Activated T-cell treated with anti-CD3 and anti-CD28 coated beads for 4 hours (primary cell): ENCODE data around the gene CAPN5.

ENCODE experiments used
- DNase-seq: peaks from one replicate; pipeline ENCODE4 v3.0.0-alpha.2; 2020

CAPN5 gene

DNA sequence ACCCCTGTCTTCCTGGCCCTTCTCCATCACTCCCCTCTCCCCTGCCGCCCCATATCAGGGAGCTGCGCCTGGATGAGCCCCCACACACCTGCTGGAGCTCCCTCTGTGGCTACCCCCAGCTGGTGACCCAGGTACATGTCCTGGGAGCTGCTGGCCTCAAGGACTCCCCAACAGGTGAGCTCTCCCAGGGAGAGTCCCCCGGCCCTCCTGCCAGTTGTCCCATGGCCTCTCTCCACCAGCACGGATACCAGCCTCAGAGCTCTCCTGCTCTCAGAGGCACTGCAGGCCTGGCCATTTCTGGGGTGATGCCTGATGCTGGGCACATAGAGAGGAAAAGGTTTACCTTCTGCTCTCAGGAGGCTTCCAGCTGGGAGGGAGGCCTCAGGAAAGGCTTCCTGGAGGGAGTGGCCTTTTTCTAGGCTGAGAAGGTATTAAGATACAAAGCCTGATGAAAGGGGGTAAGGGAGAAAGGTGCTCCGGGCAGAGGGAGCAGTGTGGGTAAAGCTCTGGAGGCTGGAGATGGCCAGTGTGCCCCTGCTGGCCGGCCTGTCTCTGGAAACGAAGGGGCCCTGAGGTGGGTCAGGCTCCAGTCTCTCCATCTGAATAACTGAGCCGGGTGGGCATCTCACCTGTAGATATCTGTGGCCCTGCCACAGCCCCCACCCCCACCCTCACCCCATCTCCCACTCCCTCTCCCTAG, 55.3 kb downstream of the CAPN5 start:
- DNase-seq = no peak

DNA sequence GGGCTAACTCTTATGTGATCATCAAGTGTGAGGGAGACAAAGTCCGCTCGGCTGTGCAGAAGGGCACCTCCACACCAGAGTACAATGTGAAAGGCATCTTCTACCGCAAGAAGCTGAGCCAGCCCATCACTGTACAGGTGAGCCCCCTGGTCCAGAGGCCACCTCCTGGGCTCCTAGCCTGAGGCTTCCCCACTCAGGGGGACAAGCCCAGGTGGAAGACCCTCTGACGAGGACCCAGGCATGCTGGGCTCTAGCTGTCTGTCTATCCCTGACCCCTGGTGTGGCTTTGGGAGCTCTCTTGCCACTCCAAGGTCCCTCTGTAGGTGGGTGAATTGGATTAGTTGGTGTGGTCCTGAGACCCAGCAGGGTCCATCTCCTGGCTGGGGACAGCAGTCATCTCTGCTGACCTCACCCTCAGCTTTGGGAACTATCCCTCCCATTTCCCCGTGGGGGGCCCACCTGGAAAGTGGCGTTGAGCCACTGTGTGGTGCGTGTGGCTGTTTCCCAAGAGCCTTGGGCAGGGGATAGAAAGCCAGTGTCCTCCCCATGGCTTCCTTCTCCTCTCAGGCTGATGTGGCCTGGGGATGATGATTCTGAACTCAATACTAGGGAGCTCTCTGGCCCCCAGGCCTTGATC, 55.9 kb downstream of the CAPN5 start:
- DNase-seq = no peak

DNA sequence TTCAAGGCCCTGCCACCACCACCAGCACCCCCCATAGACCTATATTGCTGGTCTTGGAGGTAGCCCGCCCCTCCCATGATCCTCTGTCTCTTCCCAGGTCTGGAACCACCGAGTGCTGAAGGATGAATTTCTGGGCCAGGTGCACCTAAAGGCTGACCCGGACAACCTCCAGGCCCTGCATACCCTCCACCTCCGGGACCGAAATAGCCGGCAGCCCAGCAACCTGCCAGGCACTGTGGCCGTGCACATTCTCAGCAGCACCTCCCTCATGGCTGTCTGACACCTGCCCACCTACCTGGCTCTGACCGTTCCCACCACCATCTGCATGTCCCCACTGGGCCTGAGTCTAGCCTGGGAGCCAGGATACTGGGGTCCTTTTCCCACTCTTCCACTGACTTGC, 56.8 kb downstream of the CAPN5 start:
- no peak for DNase-seq

DNA sequence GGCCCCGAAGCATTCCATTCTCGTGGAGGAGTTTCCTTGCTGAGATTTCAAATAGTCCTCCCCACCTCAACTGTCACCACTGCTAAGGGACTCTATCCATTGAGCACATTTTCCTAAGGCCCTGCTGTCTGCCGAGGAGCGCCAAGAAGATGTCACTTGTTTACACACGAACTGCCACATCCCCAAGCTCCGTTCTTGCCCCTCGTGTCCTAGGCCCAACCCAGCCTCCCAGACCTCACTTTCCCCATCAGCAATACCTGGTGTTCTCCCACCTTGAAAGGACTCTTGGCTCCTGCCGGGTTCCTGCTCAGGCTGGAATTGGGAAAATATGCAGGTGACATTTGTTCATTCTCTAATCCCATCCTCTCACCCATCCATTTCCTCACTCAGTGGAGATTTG, 57.3 kb downstream of the CAPN5 start:
- no peak for DNase-seq

DNA sequence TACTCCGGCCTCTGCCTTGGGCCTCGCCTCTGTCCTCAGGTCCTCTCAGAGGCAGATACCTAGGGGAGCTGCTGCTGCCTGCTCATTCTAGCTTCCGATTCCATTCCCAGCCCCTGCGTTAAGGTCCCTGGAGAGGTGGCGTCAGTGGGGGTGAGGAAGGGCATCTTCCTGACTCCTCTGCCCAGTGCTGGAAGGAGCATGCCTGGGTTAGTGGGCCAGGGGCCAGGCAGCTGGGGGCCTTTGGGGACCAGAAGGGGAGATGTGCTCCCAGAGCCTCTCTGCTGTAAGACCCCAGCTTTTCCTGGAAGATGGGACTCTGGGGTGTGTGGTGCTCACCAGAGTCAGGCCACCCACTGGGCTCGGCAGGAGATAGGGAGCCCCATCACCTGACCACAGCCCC, 57.7 kb downstream of the CAPN5 start:
- DNase-seq = no peak

DNA sequence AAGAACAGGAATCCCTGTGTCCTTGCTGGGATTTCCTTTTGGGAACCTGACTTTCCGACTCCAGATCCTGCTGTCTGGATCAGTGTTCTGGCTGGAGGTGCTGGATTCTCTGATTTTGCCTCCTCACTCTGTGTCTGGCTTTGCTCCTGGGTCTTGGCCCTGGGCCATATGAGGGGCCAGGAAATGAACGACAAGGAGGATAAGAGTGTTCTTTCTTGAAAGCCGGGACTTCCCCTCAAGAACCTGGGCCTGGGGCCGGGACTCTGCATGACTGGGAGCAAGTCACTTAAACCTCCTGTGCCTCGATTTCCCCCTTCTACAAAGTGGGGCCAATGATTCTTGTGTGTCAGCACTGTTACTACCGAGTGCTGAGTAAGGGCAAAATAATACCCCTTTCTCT, 58.4 kb downstream of the CAPN5 start:
- no peak for DNase-seq

DNA sequence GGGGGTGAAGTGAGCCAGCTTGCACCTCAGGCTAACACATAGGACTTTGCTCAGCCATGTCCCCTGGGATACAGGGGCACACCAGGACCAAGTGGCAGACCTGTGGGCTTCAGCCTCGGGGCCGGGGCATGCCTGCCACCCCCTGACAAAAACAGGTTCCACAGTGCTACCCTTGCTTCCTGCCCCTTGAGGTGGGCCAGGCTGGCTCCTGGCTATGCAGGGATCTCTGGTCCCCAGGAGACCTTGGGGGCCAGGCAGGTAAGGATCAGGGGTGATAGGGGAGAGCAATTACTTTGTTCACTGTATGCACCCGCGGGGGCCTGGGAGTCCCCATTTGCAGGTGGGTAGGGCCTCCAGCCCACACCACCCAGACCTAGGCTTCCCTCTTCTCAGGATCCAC, 58.9 kb downstream of the CAPN5 start:
- DNase-seq = no peak

DNA sequence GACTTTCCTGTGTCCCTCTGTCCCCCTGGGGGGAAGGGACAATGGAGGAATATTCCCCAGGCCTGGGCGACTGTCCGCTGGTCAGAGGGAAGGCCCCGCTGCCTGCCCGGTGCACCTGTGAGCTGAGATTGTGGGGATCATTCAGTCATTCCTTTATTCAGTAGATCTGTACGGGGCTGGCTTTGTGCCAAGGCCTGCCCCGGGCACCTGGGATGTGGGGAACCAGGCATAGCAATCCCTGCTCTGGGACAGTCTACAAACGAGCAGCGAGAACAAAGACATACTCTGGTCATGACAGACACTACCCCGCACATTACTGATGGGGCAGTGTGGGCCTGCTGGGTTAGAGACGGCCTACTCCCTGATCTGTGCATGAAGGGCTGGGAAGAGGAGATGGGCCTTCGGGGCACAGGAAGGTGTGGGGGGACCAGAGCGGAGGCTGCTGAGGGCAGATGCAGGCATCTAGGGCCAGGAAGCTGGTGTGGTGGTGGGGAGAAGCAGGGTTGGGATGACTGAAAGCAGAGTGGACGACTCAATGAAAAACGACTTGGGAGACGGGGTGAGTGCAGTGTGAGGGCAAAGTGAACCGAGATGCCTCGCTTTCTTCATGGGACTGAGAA, 59.5 kb downstream of the CAPN5 start:
- no peak for DNase-seq

DNA sequence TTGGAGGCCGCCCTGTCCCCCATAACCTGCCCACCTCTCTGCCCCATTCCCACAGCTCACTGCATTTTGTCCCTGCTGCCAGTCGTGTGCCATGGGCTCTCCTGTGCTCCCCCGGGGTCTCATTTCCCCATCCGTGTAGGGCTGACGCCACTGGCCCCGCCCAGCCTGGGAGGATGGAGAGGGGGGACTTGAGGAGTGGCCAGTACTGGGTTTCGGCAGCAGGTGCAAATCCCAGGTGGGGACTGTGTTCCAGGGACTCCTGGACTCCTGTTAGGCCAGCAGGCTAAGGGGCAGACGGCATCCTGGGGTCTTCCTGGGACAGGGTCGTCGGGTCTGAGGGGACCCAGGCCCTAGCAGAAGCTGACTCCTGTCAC, 60.1 kb downstream of the CAPN5 start:
- no peak for DNase-seq

DNA sequence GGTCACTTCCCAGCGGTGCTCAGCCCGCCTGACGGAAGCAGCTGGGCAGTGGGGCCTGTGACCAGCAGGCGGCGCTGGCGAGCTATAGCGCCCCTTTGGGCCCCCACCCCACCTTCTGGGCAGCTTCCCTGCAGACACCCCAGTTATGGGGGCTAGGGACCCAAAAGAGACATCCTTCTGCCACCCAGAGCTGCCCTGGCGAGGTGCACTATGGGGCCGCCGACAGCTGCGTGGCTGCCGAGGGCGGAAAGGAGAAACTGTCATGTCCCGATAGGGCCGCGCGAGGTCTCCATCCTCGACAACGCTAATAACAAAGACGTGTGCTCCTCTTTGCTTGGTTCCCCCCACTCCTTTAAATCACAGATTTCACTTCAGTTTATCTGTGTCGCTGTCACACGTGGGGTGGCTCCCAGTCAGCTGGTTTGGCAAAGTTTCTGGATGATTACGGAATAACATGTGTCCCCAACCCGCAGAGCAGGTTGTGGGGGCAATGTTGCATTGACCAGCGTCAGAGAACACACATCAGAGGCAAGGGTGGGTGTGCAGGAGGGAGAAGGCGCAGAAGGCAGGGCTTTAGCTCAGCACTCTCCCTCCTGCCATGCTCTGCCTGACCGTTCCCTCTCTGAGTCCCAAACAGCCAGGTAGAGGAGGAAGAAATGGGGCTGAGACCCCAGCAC, 60.6 kb downstream of the CAPN5 start:
- peak; percentile 44 for DNase-seq

DNA sequence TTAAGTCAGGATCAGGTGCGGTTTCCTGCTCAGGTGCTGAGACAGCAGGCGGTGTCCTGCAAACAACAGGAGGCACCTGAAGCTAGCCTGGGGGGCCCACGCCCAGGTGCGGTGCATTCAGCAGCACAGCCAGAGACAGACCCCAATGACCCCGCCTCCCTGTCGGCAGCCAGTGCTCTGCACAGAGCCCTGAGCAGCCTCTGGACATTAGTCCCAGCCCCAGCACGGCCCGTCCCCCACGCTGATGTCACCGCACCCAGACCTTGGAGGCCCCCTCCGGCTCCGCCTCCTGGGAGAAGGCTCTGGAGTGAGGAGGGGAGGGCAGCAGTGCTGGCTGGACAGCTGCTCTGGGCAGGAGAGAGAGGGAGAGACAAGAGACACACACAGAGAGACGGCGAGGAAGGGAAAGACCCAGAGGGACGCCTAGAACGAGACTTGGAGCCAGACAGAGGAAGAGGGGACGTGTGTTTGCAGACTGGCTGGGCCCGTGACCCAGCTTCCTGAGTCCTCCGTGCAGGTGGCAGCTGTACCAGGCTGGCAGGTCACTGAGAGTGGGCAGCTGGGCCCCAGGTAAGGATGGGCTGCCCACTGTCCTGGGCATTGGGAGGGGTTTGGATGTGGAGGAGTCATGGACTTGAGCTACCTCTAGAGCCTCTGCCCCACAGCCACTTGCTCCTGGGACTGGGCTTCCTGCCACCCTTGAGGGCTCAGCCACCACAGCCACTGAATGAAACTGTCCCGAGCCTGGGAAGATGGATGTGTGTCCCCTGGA, 61.3 kb downstream of the CAPN5 start, which contains the start of gene MYO7A:
TSS of gene MYO7A (plus strand) at position 327 of the 772 bp plus-strand sequence. CDS start 2,389 bp downstream, outside the sequence.
- DNase-seq = no peak

DNA sequence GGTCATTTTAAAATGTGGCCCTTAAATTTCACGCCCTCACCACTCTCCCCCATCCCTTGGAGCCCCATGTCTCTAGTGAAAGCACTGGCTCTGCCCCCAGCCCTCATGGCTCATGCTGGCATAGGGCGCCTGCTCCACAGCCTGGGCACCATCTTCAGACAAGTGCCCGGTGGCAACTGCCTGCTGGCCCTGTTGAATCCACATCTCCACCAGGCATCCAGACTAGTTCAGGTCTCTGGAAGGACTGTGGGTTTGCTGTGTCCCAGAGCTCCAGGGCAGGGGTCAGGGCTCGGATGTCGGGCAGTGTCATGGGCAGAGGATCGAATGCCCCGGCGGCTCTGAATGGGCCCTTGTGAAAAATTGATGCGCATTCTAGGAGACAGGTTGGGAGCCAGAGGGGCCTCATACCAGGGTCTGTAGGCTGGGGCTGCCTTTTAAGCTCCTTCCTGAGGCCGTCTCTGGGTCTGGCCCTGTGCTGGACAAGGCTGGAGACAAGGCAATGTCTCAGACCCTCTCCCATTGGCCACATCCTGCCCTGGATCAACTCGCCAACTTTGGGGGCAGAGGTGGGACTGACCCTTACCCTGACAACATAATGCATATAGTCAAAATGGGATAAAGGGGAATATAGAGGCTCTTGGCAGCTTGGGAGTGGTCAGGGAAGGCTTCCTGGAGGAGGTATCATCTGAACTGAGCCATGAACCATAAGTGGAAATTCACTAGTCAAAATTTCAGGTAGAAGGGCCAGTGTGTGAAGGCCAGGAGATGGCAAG, 62.5 kb downstream of the CAPN5 start:
- DNase-seq = no peak

DNA sequence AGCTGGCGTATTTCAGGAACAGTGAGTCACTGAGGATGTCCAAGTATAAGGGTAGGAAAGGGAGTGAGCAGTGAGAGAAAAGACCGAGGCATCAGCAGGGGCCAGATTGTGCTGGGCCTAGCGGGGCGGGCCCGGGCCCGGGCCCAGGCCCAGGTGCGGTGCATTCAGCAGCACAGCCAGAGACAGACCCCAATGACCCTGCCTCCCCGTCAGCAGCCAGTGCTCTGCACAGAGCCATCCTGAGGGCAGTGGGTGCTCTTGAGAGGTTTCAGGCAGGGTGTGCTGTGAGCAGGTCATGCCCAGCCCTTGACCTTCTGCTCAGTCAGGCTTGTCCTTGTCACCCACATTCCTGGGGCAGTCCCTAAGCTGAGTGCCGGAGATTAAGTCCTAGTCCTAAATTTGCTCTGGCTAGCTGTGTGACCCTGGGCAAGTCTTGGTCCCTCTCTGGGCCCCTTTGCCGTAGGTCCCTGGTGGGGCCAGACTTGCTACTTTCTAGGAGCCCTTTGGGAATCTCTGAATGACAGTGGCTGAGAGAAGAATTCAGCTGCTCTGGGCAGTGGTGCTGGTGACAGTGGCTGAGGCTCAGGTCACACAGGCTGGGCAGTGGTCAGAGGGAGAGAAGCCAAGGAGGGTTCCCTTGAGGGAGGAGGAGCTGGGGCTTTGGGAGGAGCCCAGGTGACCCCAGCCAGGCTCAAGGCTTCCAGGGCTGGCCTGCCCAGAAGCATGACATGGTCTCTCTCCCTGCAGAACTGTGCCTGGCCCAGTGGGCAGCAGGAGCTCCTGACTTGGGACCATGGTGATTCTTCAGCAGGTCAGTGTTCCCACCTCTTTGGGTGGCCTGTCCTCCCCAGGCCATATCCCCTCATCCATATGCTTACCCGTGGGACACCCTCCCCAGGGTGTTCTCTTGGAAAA, 63.3 kb downstream of the CAPN5 start:
- DNase-seq = no peak

DNA sequence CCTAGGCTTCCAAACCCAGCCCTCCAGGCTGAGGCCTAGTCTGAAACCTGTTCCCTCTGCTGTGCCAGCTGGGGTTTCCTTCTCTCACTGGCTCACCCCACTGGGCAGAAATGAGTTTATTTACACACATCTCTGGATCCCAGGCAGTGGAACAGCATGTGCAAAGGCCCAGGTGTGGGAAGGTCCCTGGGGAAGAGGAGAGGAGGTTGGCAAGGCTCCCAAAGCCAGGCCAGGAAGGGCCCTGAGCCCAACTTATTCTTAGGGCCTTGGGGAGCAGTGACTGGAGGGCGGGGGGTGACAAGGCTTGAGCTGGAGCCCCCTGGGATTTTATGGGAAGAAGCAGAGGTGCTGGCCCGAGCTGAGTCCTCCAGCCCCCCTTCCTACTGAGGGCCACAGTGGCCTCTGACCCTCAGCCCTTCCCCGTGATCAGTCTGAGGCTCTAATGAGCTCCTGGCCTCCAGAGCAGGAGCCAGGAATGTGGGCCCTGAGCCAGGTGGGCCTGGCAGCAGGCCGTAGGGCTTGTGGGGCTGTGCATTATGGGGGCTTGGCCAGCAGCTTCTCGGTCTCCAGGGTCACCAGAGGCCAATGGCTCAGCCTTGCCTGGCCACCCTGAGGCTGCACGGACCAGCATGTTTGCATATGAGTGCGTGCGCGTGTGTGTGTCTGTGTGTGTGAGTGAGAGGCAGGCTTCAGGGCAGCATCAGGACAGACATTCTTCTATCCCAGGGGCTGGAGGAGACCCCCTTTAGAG, 64.2 kb downstream of the CAPN5 start:
- DNase-seq = no peak

DNA sequence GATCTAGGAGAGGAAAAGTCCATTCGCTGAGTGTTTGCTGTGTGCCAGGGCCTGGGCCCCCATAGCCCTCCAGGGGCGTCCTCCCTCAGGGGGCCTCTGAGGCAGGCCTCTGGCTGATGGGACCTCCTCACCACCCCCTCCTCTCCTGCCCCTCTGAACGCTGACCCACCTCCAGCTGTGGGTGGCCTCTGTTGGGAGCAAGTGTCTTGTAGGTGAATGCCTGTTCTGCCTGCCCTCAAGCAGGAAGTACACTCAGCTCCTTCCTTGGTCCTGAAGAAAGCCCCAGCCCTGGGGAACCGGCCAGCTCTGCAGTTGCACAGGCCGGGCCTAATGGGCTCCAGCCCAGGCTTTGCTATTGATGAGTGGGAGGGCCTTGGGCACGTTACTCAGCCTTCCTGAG, 64.8 kb downstream of the CAPN5 start:
- no peak for DNase-seq

DNA sequence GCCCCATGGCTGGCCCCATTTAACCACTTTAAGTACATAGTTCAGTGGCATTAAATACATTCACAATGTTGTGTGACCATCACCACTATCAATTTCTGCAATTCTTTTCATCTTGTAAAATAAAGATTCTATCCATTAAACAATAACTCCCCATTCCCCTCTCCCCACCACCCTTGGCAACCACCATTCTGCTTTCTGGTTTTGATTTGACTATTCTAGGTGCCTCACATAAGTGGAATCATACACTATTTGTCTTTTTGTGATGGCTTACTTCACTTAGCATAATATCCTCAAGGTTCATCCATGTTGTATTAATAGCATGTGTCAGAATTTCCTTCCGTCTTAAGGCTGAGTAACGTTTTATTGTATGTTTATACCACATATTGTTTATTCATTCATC, 68.3 kb downstream of the CAPN5 start:
- no peak for DNase-seq

DNA sequence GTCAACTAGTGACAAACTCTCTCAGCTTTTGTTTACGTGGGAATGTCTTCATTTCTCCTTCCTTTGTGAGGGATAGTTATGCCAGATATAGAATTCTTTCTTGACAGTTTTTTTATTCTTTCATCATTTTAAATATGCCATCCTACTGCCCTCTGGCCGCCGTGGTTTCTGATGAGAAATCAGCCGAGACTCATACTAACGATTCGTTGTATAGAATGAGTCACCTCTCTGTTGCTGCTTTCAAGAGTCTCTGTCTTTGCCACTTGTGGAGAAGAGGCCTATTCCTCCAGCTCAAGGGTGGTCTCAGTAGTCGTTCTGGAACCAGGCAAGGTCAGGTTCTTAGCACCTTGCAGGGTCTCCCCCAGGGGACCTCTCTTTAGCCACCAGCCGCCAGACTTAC, 69.3 kb downstream of the CAPN5 start:
- DNase-seq = no peak

DNA sequence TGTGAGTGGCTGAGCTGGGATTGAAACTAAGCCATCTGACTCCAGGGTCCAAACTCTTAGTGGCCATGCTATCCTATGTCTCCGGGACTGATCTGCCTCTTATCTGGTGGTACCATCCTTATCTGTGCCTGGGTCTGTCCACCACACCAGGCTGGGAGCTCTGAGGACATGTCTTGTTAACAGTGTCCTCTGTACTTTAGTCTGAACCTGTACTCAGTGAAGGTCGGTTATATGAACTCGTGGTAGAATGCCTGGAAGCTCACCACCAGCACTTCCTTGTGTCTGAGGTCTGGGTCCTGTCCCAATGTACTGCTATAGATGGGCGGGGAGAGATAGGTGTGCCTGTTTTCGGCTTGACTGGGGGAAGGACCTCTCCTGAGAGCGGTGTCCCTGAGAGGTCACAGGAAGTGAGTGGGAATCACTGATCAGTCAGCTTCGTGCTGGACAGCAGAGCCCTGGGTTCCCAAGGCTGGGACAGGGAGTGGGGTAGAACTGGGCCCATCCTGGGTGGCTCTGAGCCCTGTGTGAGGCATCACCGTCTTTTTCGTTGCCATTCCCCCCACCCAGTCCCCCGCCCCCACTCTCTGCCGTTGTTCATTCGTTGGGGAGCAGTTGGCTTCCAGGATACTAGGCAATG, 70.1 kb downstream of the CAPN5 start:
- DNase-seq = no peak

DNA sequence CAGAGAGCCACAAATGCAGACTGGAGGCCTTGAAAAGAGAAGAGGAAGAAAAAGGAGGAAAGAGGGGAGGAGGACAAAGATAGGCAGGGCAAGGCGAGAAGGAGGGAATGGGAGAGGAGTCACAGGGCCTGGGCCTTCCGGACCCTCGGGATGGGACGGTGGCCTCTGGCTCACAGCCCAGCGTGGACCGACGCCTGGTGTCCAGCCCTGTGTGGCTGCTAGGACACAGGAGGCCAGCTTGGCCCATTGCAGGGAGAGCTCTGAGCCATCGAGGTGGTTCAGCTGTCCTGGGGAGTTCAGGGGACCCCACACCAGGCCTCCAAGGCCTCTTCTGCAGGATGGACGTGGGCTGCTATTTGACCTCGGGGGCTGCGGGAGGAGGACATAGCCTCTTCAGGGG, 70.7 kb downstream of the CAPN5 start:
- DNase-seq = no peak

DNA sequence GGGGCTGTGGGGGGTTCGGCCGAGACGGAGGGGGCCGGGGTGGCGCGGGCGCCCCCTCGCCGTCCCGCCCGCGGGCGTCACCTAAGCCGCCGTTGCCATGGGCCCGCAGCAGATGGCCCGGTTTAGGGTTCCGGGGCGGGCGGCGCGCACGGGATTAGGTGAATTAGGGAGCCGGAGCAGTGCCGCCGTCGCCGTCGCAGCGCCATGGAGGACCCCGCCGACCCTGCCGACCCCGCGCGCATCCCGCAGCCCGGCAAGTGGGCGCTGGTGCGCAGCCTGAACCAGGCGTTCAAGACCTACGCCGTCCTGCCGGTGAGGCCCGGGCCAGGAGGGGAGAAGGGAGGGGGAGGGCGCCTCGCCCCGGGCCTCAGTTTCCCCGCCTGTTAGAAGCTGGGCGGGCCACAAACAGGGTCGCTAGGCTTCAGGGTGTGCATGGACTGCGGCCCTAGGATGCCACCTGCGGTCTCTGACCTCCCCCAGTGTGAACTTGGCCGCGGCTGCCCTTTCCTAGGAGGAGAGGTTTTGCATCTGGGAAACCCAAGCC, 71.4 kb downstream of the CAPN5 start:
- no peak for DNase-seq
